Activated CD8-positive, alpha-beta T cell treated with anti-CD3 and anti-CD28 coated beads for 36 hours (primary cell): ENCODE measurements around the gene VASP. TPM values are rescaled to one million over a fixed set of nuclear protein-coding genes. Genes with fewer than 3 reads are reported as not detected.

Experiments
- ATAC-seq: fragments of 200-7000 bp; cut with Tn5 transposase; one replicate; pipeline ENCODE4 v1.10.0; 2021; ENCODE audit warnings: mild to moderate bottlenecking, moderate library complexity
- CTCF ChIA-PET: fragments of 350-600 bp; sonication (Branson Sonifier 250); formaldehyde crosslinking; loops from one replicate; lab custom pipeline; 2021; ENCODE audit warnings: antibody characterized with exemption; lab: Charles Lee
- POLR2A ChIA-PET: fragments of 350-600 bp; sonication (Branson Sonifier 250); formaldehyde crosslinking; loops from one replicate; lab custom pipeline; 2021; ENCODE audit warnings: antibody characterized with exemption; lab: Charles Lee
- DNase-seq: peaks from one replicate; pipeline ENCODE4 v3.0.0-alpha.2; 2020
- H3K27ac Mint-ChIP-seq: one replicate; pipeline ENCODE4 v1.8.0; 2021; ENCODE audit warnings: mild to moderate bottlenecking, mixed read lengths
- H3K27me3 Mint-ChIP-seq: one replicate; pipeline ENCODE4 v1.8.0; 2021; ENCODE audit warnings: mixed read lengths
- H3K36me3 Mint-ChIP-seq: one replicate; pipeline ENCODE4 v1.8.0; 2021; ENCODE audit warnings: low read depth, mixed read lengths
- H3K4me1 Mint-ChIP-seq: one replicate; pipeline ENCODE4 v1.8.0; 2021; ENCODE audit warnings: low read depth, mixed read lengths
- H3K4me3 Mint-ChIP-seq: one replicate; pipeline ENCODE4 v1.8.0; 2021; ENCODE audit warnings: mild to moderate bottlenecking, moderate library complexity, mixed read lengths
- H3K9me3 Mint-ChIP-seq: one replicate; pipeline ENCODE4 v1.8.0; 2021; ENCODE audit warnings: mixed read lengths
- CTCF ChIP-seq: fragments of 200-600 bp; IDR thresholded peaks from one replicate; pipeline ENCODE4 v1.8.0; 2022; ENCODE audit warnings: antibody characterized with exemption, mild to moderate bottlenecking
- intact Hi-C: fragments of 100-400 bp; cut with micrococcal nuclease; formaldehyde crosslinking; loops from one replicate; pipeline ENCODE4 v1.10.0; 2022
- total RNA-seq, 2 experiments: library from RNA; stranded (reverse); gene quantifications; one replicate each; pipeline ENCODE4 v1.2.3, GENCODE V29; 2021

VASP gene
- 100 to 1,000 TPM; 152 to 153 TPM for total RNA-seq

GRCh38 chr19:45506989-45507871, at the start of gene VASP:
TSS of gene VASP (plus strand) at chr19:45507479. CDS start at chr19:45507772, 293 bp downstream.
- POLR2A ChIA-PET: interaction anchor here (1.0 to 1.4 kb wide), 3 partner anchors 8 to 134 kb away, joined by 3 to 8 read pairs (median 5); no protein-coding TSS in a partner anchor
- ATAC-seq (peak; percentile 60), DNase-seq (peak; percentile 97)
- CTCF ChIA-PET: no interaction called here
- H3K36me3 Mint-ChIP-seq: peaks cover 17% of the 10 kb centered on the region
- no peaks in the 10 kb centered on the region for H3K9me3 Mint-ChIP-seq
- H3K27ac Mint-ChIP-seq: peak within 1 kb of the TSS; percentile 95
- H3K27me3 Mint-ChIP-seq: no peaks in the 10 kb centered on the region
- peaks cover 40% of the 10 kb centered on the region for H3K4me1 Mint-ChIP-seq
- H3K4me3 Mint-ChIP-seq: peak within 1 kb of the TSS; percentile 96
- intact Hi-C loops: loop anchor here (5.0 kb wide), 1 partner anchor 135 kb away; no protein-coding TSS in a partner anchor
- no peak for TF ChIP-seq CTCF

GRCh38 chr19:45457776-45458175, 49.5 kb upstream of the VASP start:
- no peak for DNase-seq
- no peak for ATAC-seq
- H3K27ac Mint-ChIP-seq: no peak overlapping the region
- no peaks in the 10 kb centered on the region for H3K27me3 Mint-ChIP-seq
- CTCF ChIA-PET: interaction anchor here (0.6 to 2.2 kb wide), 4 partner anchors 10 to 41 kb away, joined by 3 to 10 read pairs (median 6); partner anchors contain the start of genes FOSB and PPM1N
- intact Hi-C loops: no loop called here
- POLR2A ChIA-PET: interaction anchor here (1.0 kb wide), 1 partner anchor 21 kb away, joined by 3 read pairs; no protein-coding TSS in a partner anchor
- peaks cover 14% of the 10 kb centered on the region for H3K4me1 Mint-ChIP-seq
- H3K4me3 Mint-ChIP-seq: no peak overlapping the region
- H3K9me3 Mint-ChIP-seq: no peaks in the 10 kb centered on the region
- H3K36me3 Mint-ChIP-seq: no peaks in the 10 kb centered on the region
- TF ChIP-seq CTCF: no peak

GRCh38 chr19:45460807-45461347, 46.4 kb upstream of the VASP start:
- TF ChIP-seq CTCF: no peak
- intact Hi-C loops: no loop called here
- ChIA-PET CTCF (interaction anchor here (3.9 kb wide), 1 partner anchor 21 kb away, joined by 16 read pairs; no protein-coding TSS in a partner anchor), POLR2A (no interaction called here)
- H3K27ac Mint-ChIP-seq: no peak overlapping the region
- no peak overlapping the region for H3K4me3 Mint-ChIP-seq
- no peaks in the 10 kb centered on the region for H3K36me3 Mint-ChIP-seq
- no peaks in the 10 kb centered on the region for H3K9me3 Mint-ChIP-seq
- DNase-seq (no peak), ATAC-seq (no peak)
- no peaks in the 10 kb centered on the region for H3K27me3 Mint-ChIP-seq
- peaks cover 8% of the 10 kb centered on the region for H3K4me1 Mint-ChIP-seq

GRCh38 chr19:45462174-45462573, 45.1 kb upstream of the VASP start:
- CTCF ChIA-PET: interaction anchor here (1.1 to 3.9 kb wide), 3 partner anchors 17 to 23 kb away, joined by 5 to 16 read pairs (median 10); no protein-coding TSS in a partner anchor
- Mint-ChIP-seq H3K9me3 (no peaks in the 10 kb centered on the region), H3K27ac (no peak overlapping the region), H3K36me3 (no peaks in the 10 kb centered on the region), H3K4me3 (no peak overlapping the region), H3K27me3 (no peaks in the 10 kb centered on the region), H3K4me1 (peaks cover 3% of the 10 kb centered on the region)
- intact Hi-C loops: no loop called here
- no peak for ATAC-seq
- DNase-seq: no peak
- TF ChIP-seq CTCF: no peak
- POLR2A ChIA-PET: interaction anchor here (1.1 kb wide), 1 partner anchor 179 kb away, joined by 3 read pairs; no protein-coding TSS in a partner anchor
